ENCODE data around the gene SUN2.

The SUN2 gene

DNA sequence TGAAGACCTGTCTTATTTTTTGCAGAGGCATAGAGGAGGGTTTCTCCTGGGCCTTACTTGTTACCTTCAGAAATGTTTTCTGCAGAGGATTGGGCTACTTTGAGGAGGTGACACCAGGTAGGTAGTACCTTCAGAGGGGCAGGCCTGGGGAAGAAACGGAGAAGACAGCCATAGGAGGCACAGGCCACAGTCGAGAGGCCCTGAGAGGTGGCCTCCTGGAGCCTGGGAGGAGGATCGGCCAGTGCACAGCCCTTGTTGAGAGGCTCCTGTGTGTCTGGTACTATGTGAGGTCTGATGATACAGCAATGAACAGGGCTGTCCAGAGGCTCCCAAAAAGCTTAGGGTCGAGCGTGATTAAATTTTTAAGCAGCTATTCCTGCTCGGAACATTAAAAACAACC, 38.6 kb downstream of the SUN2 start:
- Histone ChIP-seq H3K9ac (ENCODE audit: low read length) (no peak overlapping the region), H3K27ac (ENCODE audit: low read length) (no peak overlapping the region), H3K79me2 (ENCODE audit: low read length) (peaks cover 86% of the 10 kb centered on the region), H4K20me1 (ENCODE audit: insufficient read depth, low read length) (peaks cover 47% of the 10 kb centered on the region), H3K9me3 (replicated peaks; ENCODE audit: insufficient read depth, low read length) (no peaks in the 10 kb centered on the region), H3F3A (ENCODE audit: insufficient read depth, low read length) (no peaks in the 10 kb centered on the region), H3K4me2 (ENCODE audit: low read depth, low read length) (no peak overlapping the region), H3K4me3 (ENCODE audit: low read length) (no peak overlapping the region), H3K4me1 (ENCODE audit: low read length) (no peaks in the 10 kb centered on the region), H3K9me2 (replicated peaks; ENCODE audit: insufficient read depth, low read length) (no peaks in the 10 kb centered on the region), H3K27me3 (replicated peaks; ENCODE audit: insufficient read depth, low read length) (no peaks in the 10 kb centered on the region), H2AFZ (ENCODE audit: low read length) (no peak overlapping the region), H3K36me3 (replicated peaks; ENCODE audit: insufficient read depth, low read length) (peaks cover 7% of the 10 kb centered on the region; the same call in 1 of the 2 replicates)
- DNase-seq = no peak
- TF ChIP-seq EZH2 (optimal IDR thresholded peaks at IDR 0.05; ENCODE audit: low read depth, low read length) = no peak
- TF ChIP-seq, protein P1, sequence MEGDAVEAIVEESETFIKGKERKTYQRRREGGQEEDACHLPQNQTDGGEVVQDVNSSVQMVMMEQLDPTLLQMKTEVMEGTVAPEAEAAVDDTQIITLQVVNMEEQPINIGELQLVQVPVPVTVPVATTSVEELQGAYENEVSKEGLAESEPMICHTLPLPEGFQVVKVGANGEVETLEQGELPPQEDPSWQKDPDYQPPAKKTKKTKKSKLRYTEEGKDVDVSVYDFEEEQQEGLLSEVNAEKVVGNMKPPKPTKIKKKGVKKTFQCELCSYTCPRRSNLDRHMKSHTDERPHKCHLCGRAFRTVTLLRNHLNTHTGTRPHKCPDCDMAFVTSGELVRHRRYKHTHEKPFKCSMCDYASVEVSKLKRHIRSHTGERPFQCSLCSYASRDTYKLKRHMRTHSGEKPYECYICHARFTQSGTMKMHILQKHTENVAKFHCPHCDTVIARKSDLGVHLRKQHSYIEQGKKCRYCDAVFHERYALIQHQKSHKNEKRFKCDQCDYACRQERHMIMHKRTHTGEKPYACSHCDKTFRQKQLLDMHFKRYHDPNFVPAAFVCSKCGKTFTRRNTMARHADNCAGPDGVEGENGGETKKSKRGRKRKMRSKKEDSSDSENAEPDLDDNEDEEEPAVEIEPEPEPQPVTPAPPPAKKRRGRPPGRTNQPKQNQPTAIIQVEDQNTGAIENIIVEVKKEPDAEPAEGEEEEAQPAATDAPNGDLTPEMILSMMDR (IDR thresholded peaks at IDR 0.05; ENCODE audit: low read length) = no peak
- TF ChIP-seq EZH2phosphoT487 (IDR thresholded peaks at IDR 0.05; ENCODE audit: low read length) = no peak

DNA sequence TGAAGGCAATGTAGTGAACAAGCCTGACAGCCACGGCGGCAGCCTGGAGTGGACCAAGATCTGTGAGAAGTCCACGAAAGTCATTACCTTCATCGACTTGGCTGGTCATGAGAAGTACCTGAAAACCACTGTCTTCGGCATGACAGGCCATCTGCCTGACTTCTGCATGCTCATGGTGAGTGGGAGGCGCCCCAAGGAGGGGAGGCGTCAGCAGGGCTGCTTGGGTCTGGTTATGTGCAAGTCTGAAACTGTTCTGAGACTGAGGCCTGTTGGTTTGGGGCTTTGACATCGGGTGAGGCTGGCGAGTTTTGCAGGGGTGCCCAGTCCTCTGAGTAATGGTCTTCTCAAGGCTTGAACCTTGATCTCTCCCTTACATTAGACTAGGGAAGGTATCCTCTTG, 39.0 kb downstream of the SUN2 start:
- no peaks in the 10 kb centered on the region for H3K27me3 ChIP-seq (replicated peaks; ENCODE audit: insufficient read depth, low read length)

DNA sequence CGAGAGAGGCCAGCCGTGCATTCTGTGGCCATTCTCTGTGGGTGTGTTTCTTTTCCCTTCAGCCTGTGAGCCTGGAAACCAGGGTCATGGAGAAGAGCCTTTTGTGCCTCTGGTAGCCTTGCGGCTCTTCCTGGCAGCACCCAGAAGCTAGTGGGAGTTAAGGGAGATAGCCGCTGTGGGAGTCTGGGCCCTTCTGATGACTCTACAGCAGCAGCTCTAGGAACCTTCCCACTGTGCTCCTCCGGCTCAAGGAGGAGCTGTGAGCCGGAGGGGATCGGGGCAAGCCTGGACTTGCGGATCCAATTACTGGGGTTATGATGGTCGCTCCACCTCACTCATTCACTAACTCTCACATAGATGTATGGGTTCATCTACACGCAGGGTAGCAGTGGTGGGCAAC, 39.5 kb downstream of the SUN2 start:
- TF ChIP-seq, protein P1 (IDR thresholded peaks at IDR 0.05; ENCODE audit: low read length) = no peak
- TF ChIP-seq EZH2 (optimal IDR thresholded peaks at IDR 0.05; ENCODE audit: low read depth, low read length) (no peak), EZH2phosphoT487 (IDR thresholded peaks at IDR 0.05; ENCODE audit: low read length) (no peak)
- H3K4me2 ChIP-seq (ENCODE audit: low read depth, low read length) = no peak overlapping the region
- no peaks in the 10 kb centered on the region for H3K9me2 ChIP-seq (replicated peaks; ENCODE audit: insufficient read depth, low read length)
- H3K27me3 ChIP-seq (replicated peaks; ENCODE audit: insufficient read depth, low read length) = no peaks in the 10 kb centered on the region
- H3K79me2 ChIP-seq (ENCODE audit: low read length) = peaks cover 90% of the 10 kb centered on the region
- no peak overlapping the region for H3K4me3 ChIP-seq (ENCODE audit: low read length)
- H3K9ac ChIP-seq (ENCODE audit: low read length) = no peak overlapping the region
- no peak overlapping the region for H2AFZ ChIP-seq (ENCODE audit: low read length)
- no peak for DNase-seq
- H3K9me3 ChIP-seq (replicated peaks; ENCODE audit: insufficient read depth, low read length) = no peaks in the 10 kb centered on the region
- peaks cover 7% of the 10 kb centered on the region; the same call in 1 of the 2 replicates for H3K36me3 ChIP-seq (replicated peaks; ENCODE audit: insufficient read depth, low read length)
- no peaks in the 10 kb centered on the region for H3K4me1 ChIP-seq (ENCODE audit: low read length)
- no peak overlapping the region for H3K27ac ChIP-seq (ENCODE audit: low read length)
- H3F3A ChIP-seq (ENCODE audit: insufficient read depth, low read length) = no peaks in the 10 kb centered on the region
- peaks cover 52% of the 10 kb centered on the region for H4K20me1 ChIP-seq (ENCODE audit: insufficient read depth, low read length)

More for the DNA sequence above, 39.0 kb downstream of the SUN2 start:
- TF ChIP-seq EZH2 (optimal IDR thresholded peaks at IDR 0.05; ENCODE audit: low read depth, low read length) = no peak
- TF ChIP-seq, protein P1 (IDR thresholded peaks at IDR 0.05; ENCODE audit: low read length) = no peak
- no peak for TF ChIP-seq EZH2phosphoT487 (IDR thresholded peaks at IDR 0.05; ENCODE audit: low read length)
- Histone ChIP-seq H3K4me2 (ENCODE audit: low read depth, low read length) (no peak overlapping the region), H3K79me2 (ENCODE audit: low read length) (peaks cover 89% of the 10 kb centered on the region), H2AFZ (ENCODE audit: low read length) (no peak overlapping the region), H4K20me1 (ENCODE audit: insufficient read depth, low read length) (peaks cover 51% of the 10 kb centered on the region), H3F3A (ENCODE audit: insufficient read depth, low read length) (no peaks in the 10 kb centered on the region), H3K4me1 (ENCODE audit: low read length) (no peaks in the 10 kb centered on the region), H3K36me3 (replicated peaks; ENCODE audit: insufficient read depth, low read length) (peaks cover 7% of the 10 kb centered on the region; the same call in 1 of the 2 replicates), H3K4me3 (ENCODE audit: low read length) (no peak overlapping the region), H3K9ac (ENCODE audit: low read length) (no peak overlapping the region), H3K9me3 (replicated peaks; ENCODE audit: insufficient read depth, low read length) (no peaks in the 10 kb centered on the region), H3K27ac (ENCODE audit: low read length) (no peak overlapping the region), H3K9me2 (replicated peaks; ENCODE audit: insufficient read depth, low read length) (no peaks in the 10 kb centered on the region)
- peak; percentile 3 for DNase-seq

Data from MM.1S (cell line).